GM23338 (cell line): ENCODE measurements around the gene APCDD1L.

Source experiments
- CREB1 ChIP-seq: fragments of 250-450 bp; sonication (Bioruptor Pico); IDR thresholded peaks from 2 replicates; pipeline ENCODE4 v1.5.0; 2020; ENCODE audit warnings: low read depth, mild to moderate bottlenecking, moderate library complexity
- CTCF ChIP-seq, 2 experiments: fragments of 200-600 bp in 1 of 2; sonication (generic) in 1 of 2; conservative IDR thresholded peaks; 2 replicates each; pipeline versions ENCODE4 v1.5.1 to v1.6.1; 2016 to 2017; ENCODE audit warnings: antibody characterized with exemption in 2 of 2, low read depth in 2 of 2, mild to moderate bottlenecking in 2 of 2, moderate library complexity in 1 of 2
- ETS1 ChIP-seq: IDR thresholded peaks from 2 replicates; pipeline ENCODE4 v1.6.1; 2016; ENCODE audit warnings: antibody characterized with exemption
- EZH2 ChIP-seq: fragments of 200-600 bp; sonication (generic); IDR thresholded peaks from one replicate; pipeline ENCODE4 v1.8.0; 2017; ENCODE audit warnings: antibody characterized with exemption, mild to moderate bottlenecking, low read depth; ENCODE audit not compliant: unreplicated experiment
- EZH2phosphoT487 ChIP-seq: fragments of 200-600 bp; sonication (generic); IDR thresholded peaks from one replicate; pipeline ENCODE4 v1.8.1; 2018; ENCODE audit warnings: antibody characterized with exemption; ENCODE audit not compliant: unreplicated experiment
- JUNB ChIP-seq: IDR thresholded peaks from one replicate; pipeline ENCODE4 v1.6.1; 2016; ENCODE audit warnings: antibody characterized with exemption; ENCODE audit not compliant: unreplicated experiment
- POLR2AphosphoS5 ChIP-seq: IDR thresholded peaks from 2 replicates; pipeline ENCODE4 v1.6.1; 2016; ENCODE audit warnings: antibody characterized with exemption, low read depth
- REST ChIP-seq: IDR thresholded peaks from one replicate; pipeline ENCODE4 v1.6.1; 2018; ENCODE audit warnings: antibody characterized with exemption; ENCODE audit not compliant: unreplicated experiment

DNA sequence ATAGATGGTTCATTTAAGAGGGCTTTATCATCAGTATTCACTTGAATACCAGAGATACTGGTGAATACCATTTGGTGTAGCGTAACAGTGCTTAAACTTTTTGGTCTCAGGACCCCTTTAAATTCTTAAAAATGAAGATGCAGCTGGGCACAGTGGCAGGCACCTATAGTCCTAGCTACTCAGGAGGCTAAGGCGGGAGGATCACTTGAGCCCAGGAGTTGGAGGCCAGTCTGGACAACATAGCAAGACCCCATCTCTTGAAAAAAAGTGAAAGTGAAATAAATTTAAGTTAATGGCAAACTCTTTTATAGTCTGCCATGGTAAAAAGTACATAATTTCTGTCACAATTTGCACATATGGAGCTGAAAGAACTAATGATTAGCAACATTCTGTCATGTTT is 86.8 kb downstream of the APCDD1L start:
- TF ChIP-seq CTCF (conservative IDR thresholded peaks at IDR 0.05; ENCODE audit: low read depth in 2 of 2) (no peak), CREB1 (CRISPR knock-in tag) (no peak), ETS1 (no peak), POLR2AphosphoS5 (no peak), EZH2 (no peak), EZH2phosphoT487 (no peak), REST (no peak), JUNB (no peak)
